Effector memory CD4-positive, alpha-beta T cell (primary cell): ENCODE measurements around the gene SETD4.
"Not testable (repeated sequence)": the region's sequence is repeated elsewhere in the genome, so short reads cannot be mapped to it uniquely, and the experiment has no call there.

Source experiments
- DNase-seq, 3 donors: peaks; one replicate each; pipeline ENCODE4 v3.0.0-alpha.2; 2020
- H3K27ac ChIP-seq: 2 replicates; pipeline ENCODE4 v1.7.0; 2013; ENCODE audit warnings: mild to moderate bottlenecking, low read length, moderate library complexity; ENCODE audit not compliant: insufficient read depth, poor library complexity, severe bottlenecking
- H3K27me3 ChIP-seq: replicated peaks from 2 replicates; pipeline ENCODE4 v1.7.0; 2013; ENCODE audit warnings: mild to moderate bottlenecking, low read length; ENCODE audit not compliant: insufficient read depth, control insufficient read depth, poor library complexity, severe bottlenecking
- H3K36me3 ChIP-seq: 2 replicates; pipeline ENCODE4 v1.7.0; 2013; ENCODE audit warnings: mild to moderate bottlenecking, low read length, moderate library complexity; ENCODE audit not compliant: control insufficient read depth, insufficient read depth
- H3K4me1 ChIP-seq: 2 replicates; pipeline ENCODE4 v1.7.0; 2013; ENCODE audit warnings: low read length, mild to moderate bottlenecking; ENCODE audit not compliant: control insufficient read depth, insufficient read depth, poor library complexity, severe bottlenecking
- H3K4me3 ChIP-seq: 2 replicates; pipeline ENCODE4 v1.7.0; 2013; ENCODE audit warnings: low read length, low read depth, mild to moderate bottlenecking; ENCODE audit not compliant: insufficient read depth, poor library complexity, severe bottlenecking
- H3K9me3 ChIP-seq: 2 replicates; pipeline ENCODE4 v1.7.0; 2013; ENCODE audit warnings: mild to moderate bottlenecking, low read length, moderate library complexity; ENCODE audit not compliant: control insufficient read depth

Gene SETD4

DNA sequence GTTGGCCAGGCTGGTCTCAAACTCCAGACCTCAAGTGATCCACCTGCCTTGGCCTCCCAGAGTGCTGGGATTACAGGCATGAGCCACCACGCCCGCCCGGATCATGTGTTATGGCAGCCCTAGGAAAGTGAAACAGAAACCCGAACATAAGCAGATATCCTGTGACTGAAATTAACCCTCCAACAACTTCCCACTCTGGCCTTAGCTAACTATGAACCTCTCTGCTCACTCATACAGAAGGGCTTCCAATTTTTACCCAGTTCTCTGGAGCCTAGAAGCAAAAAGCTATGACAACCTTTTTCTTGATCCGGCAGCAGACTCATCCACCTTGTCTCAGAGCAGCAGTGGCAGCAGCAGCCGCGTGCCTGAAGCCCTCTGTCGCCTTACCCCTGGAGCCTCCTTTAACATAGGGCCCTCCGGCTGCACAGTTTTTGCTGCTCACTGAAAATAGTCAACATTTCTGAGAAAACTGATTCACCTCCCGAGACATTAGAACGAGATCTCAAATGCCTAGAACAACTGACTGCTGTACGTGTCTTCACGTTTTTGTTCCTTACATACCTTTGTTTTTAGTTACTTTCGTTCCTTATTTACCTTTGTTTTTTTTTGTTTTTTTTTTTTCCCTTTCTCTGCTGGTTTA lies 18.8 kb upstream of the SETD4 start:
- Histone ChIP-seq H3K4me3 (peak overlapping the region; percentile 7), H3K27ac (no peak overlapping the region), H3K36me3 (no peaks in the 10 kb centered on the region), H3K4me1 (no peaks in the 10 kb centered on the region), H3K9me3 (no peaks in the 10 kb centered on the region), H3K27me3 (no peaks in the 10 kb centered on the region)
- no peak for DNase-seq

DNA sequence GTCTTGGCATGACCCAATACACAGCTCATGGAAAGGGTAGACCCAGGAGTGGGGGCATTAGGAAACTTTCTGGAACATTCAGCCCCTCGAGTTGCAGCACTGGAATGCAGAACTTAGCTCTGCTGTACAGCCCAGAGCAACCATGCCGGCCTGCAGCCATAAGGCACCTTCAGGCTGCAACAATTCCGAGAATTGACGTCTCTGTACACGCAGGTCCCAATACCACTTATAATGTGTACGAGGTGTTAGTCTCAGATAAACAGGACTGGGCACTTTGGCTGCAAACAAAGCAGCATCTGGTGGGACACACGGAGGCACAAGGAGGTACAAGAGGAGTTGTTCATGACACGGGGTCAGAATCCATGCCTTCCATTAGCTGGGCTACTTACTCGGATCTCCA lies 17.4 kb upstream of the SETD4 start:
- Histone ChIP-seq H3K9me3 (no peaks in the 10 kb centered on the region), H3K36me3 (no peaks in the 10 kb centered on the region), H3K4me3 (no peak overlapping the region), H3K4me1 (no peaks in the 10 kb centered on the region), H3K27me3 (no peaks in the 10 kb centered on the region), H3K27ac (no peak overlapping the region)
- DNase-seq = no peak

GRCh38 chr21:36076878-36077655 lies 16.7 kb upstream of the SETD4 start:
- no peaks in the 10 kb centered on the region for H3K36me3 ChIP-seq
- H3K4me1 ChIP-seq = no peaks in the 10 kb centered on the region
- H3K27me3 ChIP-seq = no peaks in the 10 kb centered on the region
- H3K4me3 ChIP-seq = no peak overlapping the region
- H3K9me3 ChIP-seq = no peaks in the 10 kb centered on the region
- no peak for DNase-seq
- H3K27ac ChIP-seq = no peak overlapping the region

- DNase-seq = no peak
- H3K27ac ChIP-seq = no peak overlapping the region
- H3K9me3 ChIP-seq = no peaks in the 10 kb centered on the region
- no peaks in the 10 kb centered on the region for H3K27me3 ChIP-seq
- no peaks in the 10 kb centered on the region for H3K4me1 ChIP-seq
- H3K4me3 ChIP-seq = no peak overlapping the region
- H3K36me3 ChIP-seq = peaks cover 7% of the 10 kb centered on the region
Observed at GRCh38 chr21:36075953-36076352, 15.6 kb upstream of the SETD4 start.

- Histone ChIP-seq H3K4me1 (peaks cover 6% of the 10 kb centered on the region), H3K9me3 (no peaks in the 10 kb centered on the region), H3K4me3 (no peak overlapping the region), H3K36me3 (peaks cover 7% of the 10 kb centered on the region), H3K27ac (no peak overlapping the region), H3K27me3 (no peaks in the 10 kb centered on the region)
- no peak for DNase-seq
Observed at GRCh38 chr21:36075171-36075570, 14.8 kb upstream of the SETD4 start.

- not testable (repeated sequence) for H3K27me3 ChIP-seq, H3K27ac ChIP-seq, H3K9me3 ChIP-seq, DNase-seq, H3K36me3 ChIP-seq, H3K4me3 ChIP-seq
- H3K4me1 ChIP-seq = peaks cover 13% of the 10 kb centered on the region
Observed at GRCh38 chr21:36073911-36074310, 13.6 kb upstream of the SETD4 start.

GRCh38 chr21:36073181-36073580 lies 12.9 kb upstream of the SETD4 start:
- H3K4me1 ChIP-seq = peaks cover 13% of the 10 kb centered on the region
- H3K9me3 ChIP-seq = no peaks in the 10 kb centered on the region
- no peaks in the 10 kb centered on the region for H3K27me3 ChIP-seq
- no peak for DNase-seq
- no peak overlapping the region for H3K27ac ChIP-seq
- H3K4me3 ChIP-seq = no peak overlapping the region
- H3K36me3 ChIP-seq = peaks cover 7% of the 10 kb centered on the region

GRCh38 chr21:36072453-36073162 lies 12.3 kb upstream of the SETD4 start:
- Histone ChIP-seq H3K27ac (no peak overlapping the region), H3K4me1 (peaks cover 13% of the 10 kb centered on the region), H3K27me3 (no peaks in the 10 kb centered on the region), H3K9me3 (no peaks in the 10 kb centered on the region), H3K36me3 (peaks cover 7% of the 10 kb centered on the region), H3K4me3 (no peak overlapping the region)
- DNase-seq = no peak

DNA sequence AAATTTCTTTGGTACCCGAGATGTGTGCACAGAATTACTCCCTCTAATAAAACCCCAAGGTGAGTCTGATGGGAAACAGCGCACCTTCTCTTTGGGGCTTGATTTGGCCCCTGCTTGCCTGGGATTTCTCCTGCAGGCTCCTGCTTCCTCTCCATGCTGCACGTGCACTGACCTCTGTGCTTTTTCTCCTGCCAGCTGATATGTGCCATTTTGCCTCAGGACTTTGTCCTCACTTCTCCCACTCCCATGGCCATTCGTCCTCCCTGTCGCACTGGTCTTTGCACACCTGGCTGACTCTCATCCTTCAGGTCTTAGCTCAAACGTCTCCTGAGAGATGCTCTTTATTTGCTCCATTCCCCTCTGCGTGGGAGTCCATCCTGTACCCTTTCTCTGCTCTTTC lies 10.7 kb upstream of the SETD4 start:
- no peaks in the 10 kb centered on the region for H3K9me3 ChIP-seq
- H3K4me3 ChIP-seq = no peak overlapping the region
- H3K27ac ChIP-seq = no peak overlapping the region

More for the DNA sequence above, 10.7 kb upstream of the SETD4 start:
- H3K36me3 ChIP-seq = peaks cover 7% of the 10 kb centered on the region
- peaks cover 13% of the 10 kb centered on the region for H3K4me1 ChIP-seq
- no peak for DNase-seq
- H3K27me3 ChIP-seq = no peaks in the 10 kb centered on the region
